GM12801 (cell line): Measurements from ENCODE around the gene RPGRIP1.

Experiments
- CTCF ChIP-seq: IDR thresholded peaks from one replicate; pipeline ENCODE4 v1.5.1; 2011; ENCODE audit warnings: control low read depth; ENCODE audit not compliant: insufficient read length; ENCODE audit errors: extremely low read depth

RPGRIP1 gene

DNA sequence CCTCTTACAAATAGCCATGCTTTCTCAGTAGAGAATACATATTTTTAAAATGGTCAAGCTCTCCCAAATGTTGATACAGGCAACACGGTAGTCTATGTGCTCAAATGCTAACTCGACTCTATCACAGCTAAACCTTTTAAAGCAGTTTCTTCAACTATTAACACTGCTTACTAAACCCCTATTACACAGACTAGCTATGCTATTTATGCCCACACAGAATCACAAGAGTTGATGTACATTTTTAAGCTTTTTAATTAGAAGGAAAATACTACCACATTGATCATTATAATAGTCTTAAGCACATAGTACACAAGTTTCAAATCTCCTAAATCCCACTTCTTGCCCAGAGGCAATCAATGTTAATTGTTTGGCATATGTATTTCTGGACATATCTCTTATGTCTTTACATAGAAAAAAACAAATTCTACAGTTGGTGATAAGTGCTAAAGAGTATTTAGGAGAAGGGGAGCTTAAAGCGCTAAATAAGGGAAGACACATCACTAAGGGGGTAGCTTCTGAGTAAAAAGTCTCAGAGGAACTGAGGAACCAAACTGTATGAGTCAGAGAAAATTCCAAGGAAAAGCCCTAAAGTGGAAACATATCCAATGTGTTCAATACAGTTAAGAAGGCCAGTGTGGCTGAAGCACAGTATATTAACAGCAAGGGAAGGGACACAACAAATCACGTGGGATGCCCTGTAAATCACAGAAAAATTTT lies 24.3 kb upstream of the RPGRIP1 start:
- no peak for TF ChIP-seq CTCF

DNA sequence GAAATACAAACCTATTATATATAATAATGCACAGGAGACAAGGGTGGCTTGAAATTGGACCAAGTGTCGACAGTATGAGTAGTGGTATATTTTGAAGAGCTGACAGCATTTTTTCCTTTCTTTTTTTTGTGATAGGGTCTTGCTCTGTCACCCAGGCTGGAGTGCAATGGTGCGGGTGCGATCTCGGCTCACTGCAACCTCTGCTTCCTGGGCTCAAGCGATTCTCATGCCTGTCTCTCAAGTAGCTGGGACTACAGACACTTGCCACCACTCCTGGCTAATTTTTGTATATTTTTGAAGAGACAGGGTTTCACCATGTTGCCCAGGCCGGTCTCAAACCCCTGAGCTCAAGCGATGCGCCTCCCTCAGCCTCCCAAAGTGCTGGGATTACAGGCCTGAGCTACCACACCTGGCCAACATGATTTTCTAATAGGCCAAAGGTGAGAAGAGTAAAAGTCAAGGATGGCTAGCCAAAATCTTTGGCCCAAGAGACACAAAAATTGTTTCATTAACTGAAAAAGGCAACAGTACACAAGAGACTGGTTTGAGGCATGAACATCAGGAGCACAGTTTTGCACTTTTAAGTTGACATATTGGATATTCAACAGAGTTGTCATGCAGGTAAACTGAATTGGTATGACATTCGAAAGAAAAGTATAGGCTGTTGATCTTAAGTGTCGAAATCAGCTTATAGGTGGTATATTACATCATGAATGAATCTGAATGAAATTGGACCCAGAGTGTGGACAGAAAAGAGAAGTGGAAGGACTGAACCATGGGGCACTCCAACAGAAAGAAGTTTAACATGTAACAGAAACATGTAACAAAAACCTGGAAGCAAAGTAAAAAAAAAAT lies 23.1 kb upstream of the RPGRIP1 start:
- TF ChIP-seq CTCF = no peak

GRCh38 chr14:21257394-21257909 lies 22.4 kb upstream of the RPGRIP1 start:
- TF ChIP-seq CTCF = no peak

DNA sequence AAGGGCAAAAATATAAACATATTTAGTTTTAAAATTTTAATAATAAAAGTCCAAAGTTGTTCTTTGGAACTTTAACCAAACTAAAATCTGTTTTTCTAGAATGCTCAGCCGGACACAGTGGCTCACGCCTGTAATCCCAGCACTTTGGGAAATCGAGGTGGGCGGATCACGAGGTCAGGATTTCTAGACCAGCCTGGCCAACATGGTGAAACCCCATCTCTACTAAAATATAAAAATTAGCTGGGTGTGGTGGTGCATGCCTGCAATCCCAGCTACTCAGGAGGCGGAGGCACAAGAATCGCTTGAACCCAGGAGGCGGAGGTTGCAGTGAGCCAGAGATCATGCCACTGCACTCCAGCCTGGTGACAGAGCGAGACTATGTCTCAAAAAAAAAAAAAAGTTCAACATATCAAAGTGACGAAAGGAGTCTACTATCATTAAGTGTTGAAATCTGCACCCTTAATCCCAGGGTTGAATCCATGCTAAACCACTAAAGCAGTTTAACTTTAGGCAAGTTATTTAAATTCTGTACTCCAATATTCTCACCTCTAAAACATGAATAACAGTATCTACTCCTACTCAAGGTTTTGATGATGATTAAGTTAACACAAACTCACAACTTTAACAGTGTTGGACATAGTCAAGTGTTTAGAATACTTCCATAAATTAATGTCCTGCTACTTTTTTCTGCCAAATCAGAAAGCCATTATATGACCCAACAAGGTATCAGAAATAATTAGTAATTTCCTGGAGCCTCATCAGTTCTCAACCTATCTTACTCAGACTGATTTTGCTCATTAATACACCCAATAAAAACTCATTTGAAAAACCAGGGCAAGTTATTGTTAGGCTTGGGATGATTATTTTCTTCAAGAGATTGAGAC lies 21.6 kb upstream of the RPGRIP1 start:
- TF ChIP-seq CTCF = no peak

GRCh38 chr14:21258889-21259787 lies 20.7 kb upstream of the RPGRIP1 start:
- TF ChIP-seq CTCF = no peak

DNA sequence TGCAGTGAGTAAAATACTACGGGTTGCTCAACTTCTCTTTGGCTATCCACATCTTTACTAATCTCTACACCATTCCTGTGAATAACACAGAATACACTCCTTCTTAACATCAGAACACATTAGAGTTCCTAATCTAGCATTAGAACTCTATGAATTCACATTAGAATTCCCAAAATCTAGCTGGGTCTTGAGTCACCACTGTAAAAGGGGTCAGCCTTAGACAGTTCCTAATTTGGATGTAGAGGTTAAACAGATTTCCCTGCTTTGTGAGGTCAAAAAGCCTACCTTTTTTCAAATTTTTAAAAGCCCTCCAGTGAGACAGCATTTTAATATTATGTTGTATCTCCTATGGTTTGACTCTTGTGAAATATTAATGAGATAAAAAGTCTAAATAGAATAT lies 18.1 kb upstream of the RPGRIP1 start:
- no peak for TF ChIP-seq CTCF
